GM18526 (cell line): ENCODE measurements around the gene SIX4.

ENCODE experiments used
- POLR2A ChIP-seq: IDR thresholded peaks from 3 replicates; pipeline ENCODE4 v1.6.1; 2011; ENCODE audit not compliant: insufficient read length; ENCODE audit errors: extremely low read depth

The SIX4 gene

DNA sequence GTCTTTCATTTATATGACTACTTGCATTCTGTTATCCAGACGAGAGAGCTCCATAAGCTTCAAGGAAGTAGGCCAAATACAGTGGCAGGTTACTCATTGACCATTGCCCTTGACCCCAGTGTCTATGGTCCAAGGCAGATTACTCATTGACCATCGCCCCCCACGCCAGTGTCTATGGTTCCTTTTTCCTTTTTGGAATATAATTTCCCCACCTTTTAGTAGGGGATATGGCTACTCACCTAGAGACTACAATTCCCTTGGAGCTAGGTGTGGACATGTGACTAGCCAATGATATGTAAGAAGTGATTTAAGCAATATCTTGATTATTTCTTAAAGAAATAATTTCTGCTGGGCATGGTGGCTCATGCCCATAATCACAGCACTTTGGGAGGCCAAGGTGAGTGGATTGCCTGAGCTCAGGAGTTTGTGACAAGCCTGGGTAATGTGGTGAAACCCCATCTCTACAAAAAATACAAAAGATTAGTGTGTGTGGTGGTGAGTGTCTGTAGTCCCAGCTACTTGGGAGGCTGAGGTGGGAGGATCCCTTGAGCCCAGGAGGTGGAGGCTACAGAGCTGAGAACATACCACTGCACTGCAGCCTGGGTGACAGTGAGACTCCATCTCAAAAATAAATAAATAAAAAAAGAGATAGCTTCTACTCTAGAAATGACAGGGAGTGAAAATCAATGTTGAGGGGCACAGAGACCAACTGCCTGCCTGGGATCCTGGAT is 32.6 kb downstream of the SIX4 start:
- no peak for TF ChIP-seq POLR2A

DNA sequence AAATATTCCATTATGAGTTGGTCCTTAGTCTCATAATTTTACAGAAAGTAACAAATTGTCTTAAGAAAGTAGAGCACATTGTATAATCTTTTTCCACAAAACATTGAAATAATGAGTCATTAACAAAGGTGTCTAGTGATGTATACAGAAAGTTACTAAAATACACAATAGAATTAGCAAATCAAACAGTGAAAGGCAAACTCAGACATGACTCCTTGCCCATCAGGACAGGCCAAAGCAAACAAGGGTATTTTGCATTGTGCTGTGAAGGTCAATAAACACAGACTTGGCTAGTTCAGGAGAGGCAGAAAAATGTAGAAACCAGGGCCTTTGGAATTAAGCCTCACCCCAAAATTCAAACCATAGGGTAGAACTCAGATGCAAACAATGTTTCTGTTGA is 37.3 kb downstream of the SIX4 start:
- TF ChIP-seq POLR2A, result no peak

DNA sequence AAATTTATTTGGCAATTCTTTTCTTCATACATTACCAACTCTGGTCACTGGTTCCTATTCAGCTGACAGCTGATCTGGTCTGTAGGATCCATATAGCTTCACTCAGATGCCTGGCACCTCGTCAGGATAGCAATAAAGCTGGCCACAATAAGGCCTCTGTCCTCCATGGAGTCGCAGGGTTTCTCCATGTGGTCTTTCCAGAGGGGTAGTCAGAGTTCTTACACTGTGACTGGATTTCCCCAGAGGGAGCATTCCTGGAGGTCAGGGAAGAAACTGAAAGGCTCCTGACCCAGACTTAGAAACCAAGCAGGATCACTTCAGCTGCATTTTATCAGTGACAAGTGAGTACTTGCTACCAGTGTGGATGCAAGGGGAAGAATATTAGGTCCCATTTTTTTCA is 39.9 kb downstream of the SIX4 start:
- TF ChIP-seq POLR2A, result no peak

DNA sequence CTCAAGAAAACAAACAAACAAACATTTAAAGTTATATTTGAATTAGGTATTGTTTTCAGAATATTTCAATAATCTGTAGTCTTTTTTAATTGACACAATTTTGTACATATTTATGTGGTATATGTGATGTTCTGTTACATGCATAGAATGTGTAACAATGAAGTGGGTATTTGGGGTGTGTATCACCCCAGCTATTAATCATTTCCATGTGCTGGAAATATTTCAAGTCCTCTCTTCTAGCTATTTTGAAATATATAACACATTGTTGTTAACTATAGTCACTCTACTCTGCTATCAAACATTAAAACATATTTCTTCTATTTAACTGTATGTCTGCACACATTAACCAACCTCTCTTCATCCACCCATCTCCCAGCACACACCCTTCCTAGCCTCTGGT is 42.9 kb downstream of the SIX4 start:
- no peak for TF ChIP-seq POLR2A

DNA sequence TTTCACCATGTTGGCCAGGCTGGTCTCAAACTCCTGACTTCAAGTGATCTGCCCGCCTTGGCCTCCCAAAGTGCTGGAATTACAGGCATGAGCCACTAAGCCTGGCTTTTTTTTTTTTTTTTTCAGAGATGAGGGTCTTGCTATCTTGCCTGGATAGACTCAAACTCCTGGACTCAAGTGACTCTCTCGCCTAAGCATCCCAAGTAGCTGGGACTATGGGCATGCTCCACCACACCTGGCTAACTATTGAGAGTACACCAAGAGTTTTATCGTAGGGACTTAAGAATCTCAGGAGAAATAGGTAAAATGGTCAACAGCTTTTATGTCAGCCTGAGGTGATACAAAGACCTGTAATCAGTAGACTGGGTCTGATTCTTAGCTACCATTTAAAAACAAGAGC is 43.6 kb downstream of the SIX4 start:
- TF ChIP-seq POLR2A, result no peak

DNA sequence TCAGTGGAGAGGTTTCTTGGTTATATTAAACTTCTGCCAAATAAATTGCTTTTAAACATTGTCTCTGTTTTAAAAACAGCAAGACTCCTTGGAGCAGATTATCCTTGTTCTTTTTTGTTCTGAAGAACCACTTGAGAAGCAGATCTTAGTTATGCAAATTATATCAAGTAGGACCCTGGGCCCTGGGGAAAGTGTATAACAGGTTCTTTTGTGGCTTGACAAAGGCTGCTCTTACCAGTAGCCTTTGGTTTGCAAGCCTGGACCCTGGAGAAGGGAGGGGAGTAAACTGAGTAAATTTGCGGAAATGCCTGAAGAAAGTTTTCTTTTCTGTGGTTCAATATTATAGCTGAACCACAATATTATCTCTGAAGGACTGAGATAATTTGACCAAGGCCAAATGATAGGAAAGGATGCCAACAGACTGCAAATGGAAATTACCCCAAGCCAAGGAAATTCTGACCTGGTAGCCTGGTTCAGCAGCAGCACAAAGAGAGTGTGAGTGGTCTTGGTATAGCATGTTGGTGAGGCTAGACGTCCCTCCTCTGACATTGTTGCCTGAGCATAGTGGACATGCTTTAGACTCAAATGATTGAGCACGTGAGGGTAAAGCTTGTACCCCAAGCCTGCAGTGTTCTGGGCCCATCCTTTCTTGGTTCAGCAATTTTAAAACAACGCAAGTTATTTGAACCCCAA is 44.4 kb downstream of the SIX4 start:
- TF ChIP-seq POLR2A, result no peak

DNA sequence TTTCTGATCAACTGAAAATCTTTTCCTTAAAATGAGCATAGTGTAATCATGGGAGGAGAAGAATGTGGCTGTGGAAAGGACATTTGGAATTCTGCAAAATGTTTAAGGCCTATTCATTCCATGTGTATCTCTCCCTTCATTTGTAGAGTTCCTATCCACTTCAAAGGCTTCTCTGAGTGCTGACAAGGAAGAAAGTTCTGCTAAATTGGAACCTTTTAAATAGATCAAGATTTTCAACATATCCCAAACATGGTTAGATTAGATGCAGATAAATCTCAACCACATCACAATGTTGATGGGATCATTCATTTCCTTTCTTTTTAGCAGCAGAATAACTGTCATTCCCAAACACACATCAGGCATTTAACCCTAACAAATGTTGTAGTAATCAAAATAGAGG is 46.5 kb downstream of the SIX4 start:
- no peak for TF ChIP-seq POLR2A

DNA sequence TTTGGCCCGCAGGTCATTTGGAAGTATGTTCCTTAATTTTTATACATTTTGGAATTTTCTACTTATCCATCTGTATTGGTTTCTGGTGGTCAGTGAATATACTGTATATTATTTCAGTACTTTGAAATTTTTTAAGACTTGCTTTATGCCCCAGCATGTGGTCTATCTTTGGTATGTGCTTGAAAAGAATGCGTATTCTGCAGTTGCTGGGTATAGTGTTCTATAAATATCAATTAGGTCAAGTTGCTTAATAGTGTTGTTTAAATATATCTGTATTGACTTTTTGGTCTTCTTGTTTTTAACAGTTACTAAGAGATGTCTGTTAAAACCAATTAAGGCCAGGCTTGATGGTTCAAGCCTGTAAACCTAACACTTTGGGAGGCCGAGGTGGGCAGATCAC is 53.2 kb downstream of the SIX4 start:
- no peak for TF ChIP-seq POLR2A

DNA sequence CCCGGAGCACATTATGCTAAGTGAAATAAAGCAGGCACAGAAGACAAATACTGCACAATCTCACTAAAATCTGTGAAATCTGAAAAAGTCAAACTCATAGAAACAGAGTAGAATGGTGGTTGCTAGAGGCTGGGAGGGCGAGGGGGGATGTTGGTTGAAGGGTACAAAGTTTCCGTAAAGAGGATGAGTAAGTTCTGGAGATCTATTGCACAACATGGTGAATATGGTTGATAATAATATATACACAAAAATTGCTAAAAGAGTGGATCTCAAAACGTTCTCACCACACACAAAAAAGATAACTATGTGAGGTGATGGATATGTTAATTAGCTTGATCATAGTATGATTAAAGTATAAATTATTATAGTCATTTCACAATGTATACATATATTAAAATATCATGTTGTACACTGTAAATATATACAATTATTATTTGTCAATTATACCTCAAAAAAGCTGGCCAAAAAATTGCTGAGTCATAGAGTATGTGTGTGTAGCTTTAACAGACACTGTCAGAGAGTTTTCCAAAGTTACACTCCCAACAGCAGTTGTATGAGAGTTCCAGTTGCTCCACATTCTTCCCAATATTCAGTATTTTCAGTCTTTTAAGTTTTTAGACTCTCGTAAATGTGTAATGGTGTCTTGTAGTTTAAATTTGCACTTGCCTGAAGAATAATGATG is 55.6 kb downstream of the SIX4 start:
- no peak for TF ChIP-seq POLR2A

DNA sequence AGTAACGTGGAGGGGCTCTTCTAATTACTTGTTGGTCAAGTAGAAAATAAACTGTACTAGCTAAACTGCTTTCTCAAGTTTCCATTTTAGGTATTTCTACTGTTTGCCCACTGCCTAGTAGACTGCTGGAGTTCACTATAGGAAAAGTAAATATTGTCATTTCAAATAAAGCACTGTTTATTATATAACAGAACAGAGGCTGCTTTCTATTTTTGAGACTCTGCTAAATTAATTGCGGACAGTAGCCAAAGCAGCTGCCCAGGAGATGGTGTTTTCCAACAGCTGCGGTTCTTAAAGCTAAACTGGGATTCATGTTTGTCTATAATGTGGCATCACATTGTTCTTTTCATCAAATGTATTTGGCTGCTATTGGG is 59.0 kb downstream of the SIX4 start:
- no peak for TF ChIP-seq POLR2A

DNA sequence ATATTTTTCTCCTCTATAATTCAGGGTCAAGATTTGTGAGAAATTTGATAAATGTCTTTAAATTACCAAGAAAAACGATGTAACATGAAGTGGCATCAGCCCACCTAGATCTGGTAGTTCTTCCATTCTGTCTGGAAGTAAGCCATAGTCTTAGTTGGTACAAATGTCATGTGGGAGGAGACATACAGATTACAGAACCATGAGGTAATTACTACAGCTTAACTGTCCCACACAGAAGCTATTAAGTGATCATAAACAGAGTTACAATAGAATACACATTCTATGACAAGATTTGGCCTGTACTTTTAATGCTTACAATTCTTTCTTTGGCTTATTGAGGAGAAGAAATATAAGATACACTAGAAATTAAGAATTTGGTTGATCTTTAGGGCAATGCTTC is 61.2 kb downstream of the SIX4 start:
- no peak for TF ChIP-seq POLR2A

DNA sequence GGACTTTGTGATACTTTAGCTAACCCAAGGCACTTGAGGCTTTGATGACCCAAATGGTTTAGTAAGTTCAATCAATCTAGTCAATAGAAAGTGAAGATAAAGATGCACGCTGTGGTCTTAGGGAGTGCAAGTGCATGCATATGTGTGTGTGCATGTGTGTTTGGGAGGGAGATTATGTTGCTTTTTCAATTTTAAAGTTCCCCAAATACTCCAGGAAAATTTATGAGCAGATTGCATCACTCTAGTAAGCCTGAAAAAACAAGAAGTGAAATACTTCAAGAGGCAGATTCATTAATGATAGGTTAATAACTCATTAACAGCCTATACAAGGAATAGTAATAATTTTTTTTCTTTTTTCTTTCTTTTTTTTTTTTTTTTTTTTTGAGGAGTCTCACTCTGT is 62.4 kb downstream of the SIX4 start:
- TF ChIP-seq POLR2A, result no peak
